Measurements from ENCODE around the gene ADGRB3.

The ADGRB3 gene

DNA sequence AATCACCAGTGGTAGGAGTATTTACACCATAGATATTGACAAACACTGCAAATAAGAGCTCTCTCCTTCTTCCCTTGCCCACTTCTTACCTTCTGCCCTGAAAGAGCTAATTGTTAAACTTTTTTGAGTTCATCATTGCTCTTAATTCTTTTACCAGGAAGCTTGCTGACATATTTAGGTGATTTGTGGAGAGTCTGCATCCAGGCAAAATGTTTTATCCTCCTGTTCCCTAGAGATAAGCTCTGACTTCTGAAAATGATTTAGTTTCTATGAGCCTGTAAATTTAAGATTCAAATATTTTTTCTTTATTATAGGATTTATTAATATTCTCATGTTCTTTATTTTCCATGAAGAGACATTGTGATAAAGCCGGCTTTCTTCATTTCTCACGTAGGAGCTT, 81.5 kb downstream of the ADGRB3 start:
- TF ChIP-seq, protein P1, sequence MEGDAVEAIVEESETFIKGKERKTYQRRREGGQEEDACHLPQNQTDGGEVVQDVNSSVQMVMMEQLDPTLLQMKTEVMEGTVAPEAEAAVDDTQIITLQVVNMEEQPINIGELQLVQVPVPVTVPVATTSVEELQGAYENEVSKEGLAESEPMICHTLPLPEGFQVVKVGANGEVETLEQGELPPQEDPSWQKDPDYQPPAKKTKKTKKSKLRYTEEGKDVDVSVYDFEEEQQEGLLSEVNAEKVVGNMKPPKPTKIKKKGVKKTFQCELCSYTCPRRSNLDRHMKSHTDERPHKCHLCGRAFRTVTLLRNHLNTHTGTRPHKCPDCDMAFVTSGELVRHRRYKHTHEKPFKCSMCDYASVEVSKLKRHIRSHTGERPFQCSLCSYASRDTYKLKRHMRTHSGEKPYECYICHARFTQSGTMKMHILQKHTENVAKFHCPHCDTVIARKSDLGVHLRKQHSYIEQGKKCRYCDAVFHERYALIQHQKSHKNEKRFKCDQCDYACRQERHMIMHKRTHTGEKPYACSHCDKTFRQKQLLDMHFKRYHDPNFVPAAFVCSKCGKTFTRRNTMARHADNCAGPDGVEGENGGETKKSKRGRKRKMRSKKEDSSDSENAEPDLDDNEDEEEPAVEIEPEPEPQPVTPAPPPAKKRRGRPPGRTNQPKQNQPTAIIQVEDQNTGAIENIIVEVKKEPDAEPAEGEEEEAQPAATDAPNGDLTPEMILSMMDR (IDR thresholded peaks at IDR 0.05; ENCODE audit: low read depth, low read length) = no peak
- DNase-seq (ENCODE audit: extremely low read depth, low read depth) = no peak

DNA sequence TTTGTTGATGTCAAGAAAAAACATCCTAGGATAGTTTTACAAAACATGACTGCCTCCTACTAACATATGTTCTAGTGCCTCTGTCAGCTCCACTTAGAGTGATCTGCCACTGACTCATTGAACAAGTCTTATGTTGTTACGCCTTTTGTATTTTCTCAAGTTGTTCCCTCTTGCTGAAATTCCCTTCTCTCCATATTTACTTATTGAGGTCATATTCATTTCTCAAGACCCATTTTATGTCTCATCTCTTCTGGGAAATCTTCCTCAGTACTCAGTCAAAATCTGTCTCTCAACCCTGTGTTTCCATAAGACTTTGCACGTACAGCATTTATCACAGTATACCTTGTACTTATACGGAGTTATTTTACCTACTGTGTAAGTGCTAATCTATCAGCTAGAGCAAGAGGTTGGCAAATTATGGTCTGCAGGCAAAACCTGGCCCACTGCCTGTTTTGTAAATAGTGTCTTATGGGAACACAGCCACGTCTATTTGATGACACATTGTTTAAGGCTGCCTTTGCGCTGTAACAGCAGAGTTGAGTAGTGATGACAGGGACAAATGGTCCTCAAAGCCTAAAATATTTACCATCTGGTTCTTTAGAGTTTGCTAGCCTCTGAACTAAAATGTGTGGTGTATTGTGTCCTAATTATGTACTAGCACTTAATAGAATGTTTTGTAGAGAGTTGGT, 83.4 kb downstream of the ADGRB3 start:
- TF ChIP-seq, protein P1 (IDR thresholded peaks at IDR 0.05; ENCODE audit: low read depth, low read length) = no peak
- no peak for DNase-seq (ENCODE audit: extremely low read depth, low read depth)

DNA sequence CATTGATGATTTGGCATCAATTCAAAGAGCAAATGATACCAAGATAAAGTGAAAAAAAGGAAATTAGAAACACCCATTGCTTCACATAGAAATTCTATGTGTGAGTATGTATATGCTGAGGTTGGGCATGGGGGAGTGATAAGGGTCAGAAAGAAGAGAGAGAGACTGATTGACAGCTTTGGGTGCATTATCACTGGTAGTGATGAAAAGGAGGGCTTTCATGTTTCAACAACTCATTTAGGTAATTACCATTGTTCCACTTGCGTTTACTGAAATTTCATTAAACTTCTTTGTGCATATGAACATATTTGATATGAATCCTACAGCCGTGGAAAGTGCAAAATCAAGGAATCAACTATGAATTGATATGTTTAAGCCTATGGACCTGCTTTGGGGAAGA, 84.7 kb downstream of the ADGRB3 start:
- TF ChIP-seq, protein P1 (IDR thresholded peaks at IDR 0.05; ENCODE audit: low read depth, low read length) = no peak
- no peak for DNase-seq (ENCODE audit: extremely low read depth, low read depth)

DNA sequence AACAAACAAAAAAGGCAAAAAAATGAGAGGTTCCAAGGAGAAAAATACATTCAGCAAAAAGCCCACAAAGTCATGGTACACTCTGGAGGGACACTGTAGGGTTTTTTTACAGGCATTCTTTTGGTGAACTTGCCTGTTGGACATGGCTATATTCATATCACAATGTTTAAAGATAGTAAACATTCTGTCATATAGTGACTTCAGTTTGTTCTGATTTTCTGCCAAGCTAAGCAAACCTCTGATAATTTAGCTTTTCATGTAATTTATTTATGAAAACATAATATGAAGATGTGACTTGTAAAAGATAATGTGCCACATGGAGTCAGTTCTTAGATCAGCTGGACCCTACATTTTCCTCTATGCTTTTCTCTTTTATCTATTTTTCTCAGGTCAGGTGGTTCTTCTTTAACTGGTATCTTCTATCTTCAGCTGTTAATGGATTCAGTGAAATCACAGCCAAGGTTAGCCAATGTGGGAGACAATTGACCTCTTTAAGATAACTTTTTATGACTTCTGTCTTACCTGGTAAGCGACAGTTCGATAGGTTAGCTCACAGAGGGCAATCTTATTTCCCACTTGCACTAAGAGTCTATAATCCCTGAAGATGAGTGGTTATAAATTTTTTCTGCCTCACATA, 87.9 kb downstream of the ADGRB3 start:
- TF ChIP-seq, protein P1 (IDR thresholded peaks at IDR 0.05; ENCODE audit: low read depth, low read length) = no peak
- DNase-seq (ENCODE audit: extremely low read depth, low read depth) = no peak

DNA sequence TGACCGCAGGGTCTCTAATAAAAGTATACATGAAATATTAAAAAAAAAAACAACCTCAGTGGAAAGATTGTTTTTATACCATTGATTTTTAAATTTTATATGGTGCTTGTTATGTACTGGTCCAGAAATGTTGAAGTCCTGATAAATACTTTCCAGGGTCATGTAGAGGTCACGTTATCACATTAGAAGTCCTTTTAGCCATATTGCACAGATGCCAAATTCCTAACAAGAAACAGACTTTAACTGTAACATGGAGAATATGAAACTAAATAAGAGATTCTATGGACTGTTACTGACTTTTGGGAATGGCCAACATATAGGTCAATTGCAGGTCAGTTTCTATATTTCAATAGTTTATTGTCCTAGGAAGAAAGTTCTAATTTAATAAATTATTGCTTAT, 89.0 kb downstream of the ADGRB3 start:
- no peak for DNase-seq (ENCODE audit: extremely low read depth, low read depth)
- TF ChIP-seq, protein P1 (IDR thresholded peaks at IDR 0.05; ENCODE audit: low read depth, low read length) = no peak

DNA sequence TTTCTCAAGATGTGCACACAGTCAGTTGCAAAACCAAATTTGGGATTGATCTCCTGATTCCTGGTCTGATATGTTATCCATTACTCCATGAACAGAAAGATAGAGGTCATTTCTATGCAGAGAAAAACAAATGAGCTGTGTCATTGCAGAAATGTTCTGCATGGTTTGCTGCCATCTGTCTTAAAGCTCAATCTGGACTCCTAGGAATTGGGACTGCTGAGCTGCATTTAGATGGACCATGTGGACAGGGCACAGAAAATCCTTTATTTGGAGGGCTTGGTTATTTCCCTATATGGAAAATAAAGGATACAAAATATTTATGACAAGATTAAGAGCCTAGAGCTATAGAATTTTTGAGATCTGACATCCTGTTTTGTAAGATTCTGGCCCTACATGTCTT, 91.3 kb downstream of the ADGRB3 start:
- no peak for DNase-seq (ENCODE audit: extremely low read depth, low read depth)
- TF ChIP-seq, protein P1 (IDR thresholded peaks at IDR 0.05; ENCODE audit: low read depth, low read length) = no peak

DNA sequence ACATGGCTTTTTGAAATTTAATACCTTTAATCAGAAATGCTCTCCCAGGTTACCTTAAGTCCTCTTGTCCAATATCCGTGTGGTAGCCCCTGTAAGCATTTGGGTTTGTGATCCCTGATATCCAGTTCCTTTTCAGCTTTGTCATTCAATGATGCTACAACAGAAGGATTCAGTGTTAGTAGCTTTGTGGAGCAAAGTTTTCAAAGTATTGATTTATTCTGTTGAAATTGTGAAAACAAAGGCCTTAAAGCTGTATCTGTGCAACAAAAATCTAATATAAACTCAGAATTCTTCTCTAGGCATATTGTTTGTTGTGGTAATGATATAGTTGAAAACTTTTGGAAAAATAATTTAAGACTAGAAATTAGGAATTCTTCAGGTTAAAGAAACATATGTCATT, 91.9 kb downstream of the ADGRB3 start:
- TF ChIP-seq, protein P1 (IDR thresholded peaks at IDR 0.05; ENCODE audit: low read depth, low read length) = no peak
- no peak for DNase-seq (ENCODE audit: extremely low read depth, low read depth)

All from AG09319 (cell line).